GM23248 (cell line): ENCODE results near the gene ESYT3.

ENCODE experiments used
- EZH2 ChIP-seq: fragments of 200-600 bp; sonication (generic); IDR thresholded peaks from 2 replicates; pipeline ENCODE4 v1.6.1; 2018; ENCODE audit warnings: antibody characterized with exemption, mild to moderate bottlenecking; ENCODE audit not compliant: insufficient read depth, poor library complexity, severe bottlenecking
- EZH2phosphoT487 ChIP-seq: fragments of 200-600 bp; sonication (generic); IDR thresholded peaks from 2 replicates; pipeline ENCODE4 v1.6.1; 2018; ENCODE audit warnings: antibody characterized with exemption, moderate library complexity, mild to moderate bottlenecking, low read depth; ENCODE audit not compliant: insufficient read depth

GRCh38 chr3:138441256-138441655, 6.8 kb downstream of the ESYT3 start:
- no peak for TF ChIP-seq EZH2
- no peak for TF ChIP-seq EZH2phosphoT487
